BLaER1 treated with 17β-estradiol and CSF1 and Interleukin-3, amounts not matched to agents 10 nM and 100 nM (cell line): ENCODE measurements around the gene EFR3B.
A peak's percentile ranks its signal among the peaks of the same experiment; 100 is the strongest.
"Not testable (repeated sequence)": the region's sequence is repeated elsewhere in the genome, so short reads cannot be mapped to it uniquely, and the experiment has no call there.

Experiments used
- H3K27ac ChIP-seq, 11 experiments: shearing (Covaris generic); formaldehyde crosslinking; 2 replicates each; pipeline ENCODE4 v1.8.1; 2022
- H3K27me3 ChIP-seq, 11 experiments: shearing (Covaris generic); formaldehyde crosslinking; 2 replicates each; pipeline ENCODE4 v1.8.1; 2022
- H3K36me3 ChIP-seq, 11 experiments: shearing (Covaris generic); formaldehyde crosslinking; 2 replicates each; pipeline ENCODE4 v1.8.1; 2022
- H3K4me1 ChIP-seq, 10 experiments: shearing (Covaris generic); formaldehyde crosslinking; 2 replicates each; pipeline ENCODE4 v1.8.1; 2022
- H3K4me2 ChIP-seq, 11 experiments: shearing (Covaris generic); formaldehyde crosslinking; 2 replicates each; pipeline ENCODE4 v1.8.1; 2022
- H3K4me3 ChIP-seq, 10 experiments: shearing (Covaris generic); formaldehyde crosslinking; 2 replicates each; pipeline ENCODE4 v1.8.1; 2022
- H3K9ac ChIP-seq, 11 experiments: shearing (Covaris generic); formaldehyde crosslinking; 2 replicates each; pipeline ENCODE4 v1.8.1; 2022
- H3K9me3 ChIP-seq, 11 experiments: shearing (Covaris generic); formaldehyde crosslinking; replicated peaks in 1 of 11; 2 replicates each; pipeline ENCODE4 v1.8.1; 2022
- H4K20me1 ChIP-seq, 11 experiments: shearing (Covaris generic); formaldehyde crosslinking; 2 replicates each; pipeline ENCODE4 v1.8.1; 2022
- Cebpa-rat ChIP-seq, 11 experiments: shearing (Covaris generic); IDR thresholded peaks; 2 replicates each; pipeline ENCODE4 v1.8.1; 2022

The EFR3B gene

DNA sequence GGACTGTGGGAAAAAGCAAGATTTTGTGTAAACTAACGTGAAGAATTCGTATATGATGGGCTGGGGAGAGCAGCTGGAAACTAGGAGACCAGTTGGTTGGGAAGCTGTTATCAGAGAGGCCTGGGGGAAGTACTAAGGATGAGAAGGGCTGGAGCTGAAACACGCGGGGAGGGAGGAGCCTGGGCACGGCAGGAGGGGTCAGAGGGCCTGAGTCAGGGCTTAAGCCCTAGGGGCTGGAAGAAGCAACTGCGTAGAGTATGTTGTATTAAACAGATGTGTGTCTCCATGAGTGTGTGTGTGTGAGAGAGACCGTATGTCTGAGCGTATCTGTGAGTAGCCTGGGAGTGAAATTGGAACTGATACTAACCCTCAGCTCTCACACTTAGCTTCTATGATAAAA lies 118.1 kb downstream of the EFR3B start:
- H3K27me3 ChIP-seq = peaks cover 0 to 11% (median 3%) of the 10 kb centered on the region in 11 experiments; a peak in 7 of 22 replicates
- H3K36me3 ChIP-seq = no peaks in the 10 kb centered on the region
- H3K9me3 ChIP-seq = peaks cover 7 to 17% (median 11%) of the 10 kb centered on the region in 11 experiments; a peak in 18 of 22 replicates
- no peak overlapping the region for H3K4me3 ChIP-seq
- TF ChIP-seq Cebpa-rat (IDR thresholded peaks at IDR 0.05) = no peak
- peaks cover 0 to 17% (median 5%) of the 10 kb centered on the region in 10 experiments; a peak in 15 of 20 replicates for H3K4me1 ChIP-seq
- H3K27ac ChIP-seq = no peak overlapping the region
- no peaks in the 10 kb centered on the region for H4K20me1 ChIP-seq
- no peak overlapping the region for H3K4me2 ChIP-seq
- no peak overlapping the region for H3K9ac ChIP-seq

DNA sequence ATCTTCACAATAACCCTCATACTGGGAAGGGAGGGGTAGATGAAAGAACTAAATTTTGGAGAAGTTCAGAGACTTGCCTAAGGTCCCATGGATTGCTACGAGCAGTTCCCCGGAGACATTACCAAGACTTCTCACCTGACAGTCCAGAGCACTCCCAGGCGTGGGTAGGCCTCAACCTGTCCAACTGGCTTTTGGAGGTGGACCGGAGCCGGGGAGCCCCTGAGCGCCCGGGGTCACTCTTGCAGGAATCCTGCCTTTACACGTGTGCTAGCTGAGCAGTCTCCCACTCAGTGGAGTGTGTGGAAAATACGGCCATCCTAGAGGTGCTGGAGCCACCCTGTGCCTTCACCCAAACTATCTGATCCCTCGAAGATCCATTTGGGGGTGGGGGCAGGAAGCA lies 118.5 kb downstream of the EFR3B start:
- peaks cover 3 to 17% (median 8%) of the 10 kb centered on the region in 10 experiments for H3K4me1 ChIP-seq
- no peak overlapping the region for H3K4me2 ChIP-seq
- no peak overlapping the region for H3K27ac ChIP-seq
- H3K36me3 ChIP-seq = no peaks in the 10 kb centered on the region
- peaks cover 0 to 11% (median 6%) of the 10 kb centered on the region in 11 experiments; a peak in 8 of 22 replicates for H3K27me3 ChIP-seq
- no peak for TF ChIP-seq Cebpa-rat (IDR thresholded peaks at IDR 0.05)
- peaks cover 7 to 17% (median 11%) of the 10 kb centered on the region in 11 experiments; a peak in 18 of 22 replicates for H3K9me3 ChIP-seq
- no peak overlapping the region for H3K4me3 ChIP-seq
- H4K20me1 ChIP-seq = no peaks in the 10 kb centered on the region
- H3K9ac ChIP-seq = no peak overlapping the region

DNA sequence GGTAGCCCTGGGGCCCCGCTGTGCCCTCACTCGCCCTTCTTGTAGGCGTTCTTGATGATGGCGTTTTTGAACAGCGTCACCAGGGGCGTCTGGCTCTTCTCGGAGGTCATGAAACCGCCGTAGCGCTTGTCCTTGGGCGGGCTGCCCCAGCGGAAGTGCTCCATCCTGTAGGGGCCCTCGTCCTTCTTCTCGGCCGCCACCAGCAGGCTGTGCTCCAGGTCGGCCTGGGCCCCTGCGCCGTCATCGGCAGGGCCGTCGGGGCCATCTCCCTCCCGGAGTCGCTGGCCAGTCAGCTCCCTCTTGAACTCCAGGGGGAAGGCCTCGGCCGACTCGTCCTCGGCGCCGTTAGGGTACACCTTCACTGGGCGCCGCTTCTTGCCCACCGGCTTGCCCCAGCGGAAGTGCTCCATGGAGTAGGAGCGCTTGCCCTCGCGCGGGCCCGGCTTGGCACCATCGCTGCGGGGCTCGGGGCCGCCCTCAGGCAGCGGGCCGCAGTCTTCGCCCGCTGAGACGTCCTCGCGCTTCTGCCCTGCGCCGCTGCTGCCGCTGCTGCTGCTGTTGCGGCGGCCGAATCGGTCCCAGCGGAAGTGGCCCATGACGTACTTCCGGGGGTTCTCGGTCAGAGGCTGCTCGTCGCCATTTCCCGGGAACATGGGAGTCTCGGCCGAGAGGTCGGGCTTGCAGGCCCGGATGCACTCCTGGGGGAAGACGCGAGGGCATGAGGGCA lies 119.3 kb downstream of the EFR3B start:
- Histone ChIP-seq H3K9ac (no peak overlapping the region), H3K4me1 (peaks cover 10 to 24% (median 16%) of the 10 kb centered on the region in 10 experiments), H3K4me2 (peak overlapping the region; percentile 17 to 58 (median 38); a peak in 18 of 22 replicates), H3K4me3 (peak overlapping the region in 4 of 10 experiments; percentile 13 to 42 (median 28); a peak in 4 of 20 replicates), H3K27me3 (peaks cover under 1 to 13% (median 8%) of the 10 kb centered on the region in 11 experiments; a peak in 18 of 22 replicates), H4K20me1 (no peaks in the 10 kb centered on the region), H3K9me3 (peaks cover 7 to 17% (median 11%) of the 10 kb centered on the region in 11 experiments; a peak in 18 of 22 replicates), H3K27ac (peak overlapping the region in 1 of 11 experiments; percentile 6; a peak in 2 of 22 replicates), H3K36me3 (no peaks in the 10 kb centered on the region)
- TF ChIP-seq Cebpa-rat (IDR thresholded peaks at IDR 0.05) = no peak

DNA sequence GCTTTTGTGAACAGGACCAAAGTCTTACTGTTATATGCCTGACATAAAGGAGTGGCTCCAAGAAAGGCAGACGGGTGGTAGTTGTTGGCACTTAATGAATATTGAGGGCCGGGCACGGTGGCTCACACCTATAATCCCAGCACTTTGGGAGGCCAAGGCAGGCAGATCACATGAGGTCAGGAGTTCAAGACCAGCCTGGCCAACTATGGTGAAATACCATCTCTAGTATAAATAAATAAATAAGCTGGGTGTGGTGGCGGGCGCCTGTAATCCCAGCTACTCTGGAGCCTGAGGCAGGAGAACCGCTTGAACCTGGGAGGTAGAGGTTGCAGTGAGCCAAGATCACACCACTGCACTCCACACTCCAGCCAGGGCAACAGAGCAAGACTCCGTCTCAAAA lies 120.2 kb downstream of the EFR3B start:
- peaks cover 14 to 25% (median 18%) of the 10 kb centered on the region in 10 experiments for H3K4me1 ChIP-seq

DNA sequence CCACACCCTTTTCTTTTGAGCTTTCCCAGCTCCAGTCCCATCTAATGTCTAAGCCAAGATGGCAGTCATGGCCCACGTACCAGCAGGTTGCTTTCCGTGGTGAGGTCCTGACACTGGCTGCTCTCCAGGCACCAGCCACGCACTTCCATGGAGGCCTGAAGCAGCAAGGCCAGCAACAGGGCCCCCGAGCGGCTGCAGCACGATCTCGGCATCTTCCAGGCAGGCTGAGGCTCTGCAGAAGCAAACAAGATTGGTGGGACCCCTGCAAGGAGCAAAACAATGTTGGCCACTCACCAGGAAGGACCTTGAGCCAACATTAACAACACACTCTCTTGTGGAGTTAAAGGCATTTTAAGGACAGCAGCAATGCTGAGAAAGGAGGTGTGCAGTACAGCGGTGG lies 122.7 kb downstream of the EFR3B start:
- no peak for TF ChIP-seq Cebpa-rat (IDR thresholded peaks at IDR 0.05)
- Histone ChIP-seq H3K4me1 (peaks cover 14 to 35% (median 29%) of the 10 kb centered on the region in 10 experiments), H3K9me3 (peaks cover 7 to 17% (median 11%) of the 10 kb centered on the region in 11 experiments; a peak in 18 of 22 replicates), H4K20me1 (peaks cover 0 to 14% (median 0%) of the 10 kb centered on the region in 11 experiments; a peak in 6 of 22 replicates), H3K27ac (no peak overlapping the region), H3K36me3 (no peaks in the 10 kb centered on the region), H3K9ac (no peak overlapping the region), H3K4me3 (no peak overlapping the region), H3K4me2 (peak overlapping the region in 3 of 11 experiments; percentile 71 to 76 (median 74); a peak in 2 of 22 replicates), H3K27me3 (peaks cover 34 to 46% (median 41%) of the 10 kb centered on the region in 11 experiments)

More for the DNA sequence above, 120.2 kb downstream of the EFR3B start:
- not testable (repeated sequence) for H3K4me2 ChIP-seq, H3K9ac ChIP-seq, H3K36me3 ChIP-seq, H4K20me1 ChIP-seq, H3K4me3 ChIP-seq, H3K27ac ChIP-seq
- Histone ChIP-seq H3K9me3 (peaks cover 7 to 17% (median 11%) of the 10 kb centered on the region in 11 experiments; a peak in 18 of 22 replicates), H3K27me3 (peaks cover 9 to 21% (median 16%) of the 10 kb centered on the region in 11 experiments)

DNA sequence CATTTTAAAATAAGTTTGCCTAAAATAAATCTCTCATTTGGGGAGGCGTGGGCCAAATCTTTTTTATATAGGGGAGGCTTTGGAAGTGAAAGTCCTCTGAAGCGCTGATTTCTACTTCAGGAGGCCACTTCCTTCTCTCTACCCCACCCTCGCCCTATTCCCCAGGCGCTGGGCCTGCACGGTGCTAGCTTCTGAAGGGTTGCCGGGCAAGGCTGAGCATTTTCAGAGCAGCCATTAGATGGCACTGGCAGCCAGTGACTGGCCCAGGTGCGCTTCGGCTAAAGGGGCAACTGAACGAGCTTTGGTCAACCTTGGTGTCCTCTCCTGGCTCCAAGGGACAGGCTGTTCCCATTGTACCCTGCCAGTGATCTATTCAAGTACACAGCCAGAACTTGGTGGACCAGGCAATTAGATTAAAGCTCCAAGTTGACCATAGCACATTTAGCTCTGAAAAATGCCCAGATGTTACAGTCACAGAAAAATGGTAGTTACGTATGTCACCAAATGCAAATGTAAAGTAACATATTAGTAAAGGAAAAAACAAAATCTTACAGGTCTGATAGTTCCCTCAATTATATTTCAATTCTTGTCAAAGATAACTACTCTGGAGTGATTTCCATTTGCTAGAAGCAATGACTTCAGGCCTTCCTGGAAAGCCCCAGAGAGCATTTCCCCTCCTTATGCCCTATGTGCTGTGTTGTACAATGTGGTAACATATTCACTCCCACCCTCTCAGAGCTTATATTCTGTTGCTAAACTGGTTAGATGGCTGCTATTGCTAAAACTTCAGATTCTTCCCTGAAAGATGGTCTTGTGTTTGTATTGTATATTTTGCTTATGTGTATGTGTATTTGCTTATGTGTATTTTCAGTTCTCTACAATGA lies 124.4 kb downstream of the EFR3B start:
- H3K9ac ChIP-seq = 0 out of 22 replicates have a peak overlapping the region, but pooled peaks of 1 of the 11 experiments have one; percentile 3
- peaks cover 0 to 14% (median 0%) of the 10 kb centered on the region in 11 experiments; a peak in 6 of 22 replicates for H4K20me1 ChIP-seq
- no peaks in the 10 kb centered on the region for H3K36me3 ChIP-seq
- peaks cover 14 to 32% (median 27%) of the 10 kb centered on the region in 10 experiments for H3K4me1 ChIP-seq
- H3K9me3 ChIP-seq = peaks cover 4 to 12% (median 6%) of the 10 kb centered on the region in 11 experiments; a peak in 18 of 22 replicates
- no peak overlapping the region for H3K4me3 ChIP-seq
- no peak for TF ChIP-seq Cebpa-rat (IDR thresholded peaks at IDR 0.05)
- peak overlapping the region; percentile 51 to 81 (median 69) for H3K4me2 ChIP-seq
- H3K27ac ChIP-seq = no peak overlapping the region
- H3K27me3 ChIP-seq = peaks cover 50 to 58% (median 54%) of the 10 kb centered on the region in 11 experiments

DNA sequence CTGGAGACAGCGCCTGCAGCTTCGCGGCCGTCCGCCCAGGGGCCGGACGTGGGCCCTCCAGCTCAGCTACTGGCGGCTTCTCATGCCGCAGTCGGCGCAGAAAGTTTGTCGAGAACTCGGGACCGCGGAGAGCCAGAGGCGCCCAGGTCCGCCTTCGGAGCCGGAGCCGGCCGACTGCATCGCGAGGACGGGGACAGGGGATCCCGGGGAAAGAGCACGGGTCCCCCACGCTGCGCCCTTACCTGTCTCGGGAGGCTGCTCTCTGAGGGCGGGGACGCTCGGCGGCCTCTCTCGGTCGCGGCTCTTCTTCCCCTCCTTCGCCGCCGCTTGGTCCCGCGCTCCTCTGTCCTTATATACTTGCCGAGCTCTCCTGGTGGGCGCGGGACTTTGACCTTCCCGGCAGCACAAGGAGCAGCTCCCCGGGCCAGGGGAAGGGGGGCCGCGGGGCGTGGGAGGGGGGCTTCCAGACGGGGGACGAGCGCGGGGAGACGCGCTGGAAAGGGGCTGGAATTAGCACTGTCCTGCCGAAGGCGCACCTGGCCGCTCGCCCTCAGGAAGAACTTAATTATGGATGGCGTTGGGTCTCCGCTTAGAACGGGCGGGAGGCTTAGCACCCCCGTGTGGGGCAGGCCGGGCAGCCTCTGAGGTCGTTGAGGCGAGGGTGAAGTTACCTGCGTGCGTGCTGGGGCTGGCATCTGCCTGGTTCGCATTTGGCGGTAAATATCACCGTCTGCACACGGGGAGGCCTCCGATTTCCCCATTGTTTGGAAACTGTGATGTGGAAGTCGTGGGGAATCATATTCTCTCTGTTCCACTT lies 126.6 kb downstream of the EFR3B start, which contains the start of gene POMC:
TSS of gene POMC (minus strand) at position 325 of the 817 bp plus-strand sequence. CDS start 3,808 bp downstream, outside the sequence.
- no peak within 1 kb of the TSS for H3K27ac ChIP-seq
- H4K20me1 ChIP-seq = peaks cover 0 to 14% (median 0%) of the 10 kb centered on the region in 11 experiments; a peak in 6 of 22 replicates
- peak within 1 kb of the TSS; percentile 79 to 98 (median 93) for H3K4me2 ChIP-seq
- no peak for TF ChIP-seq Cebpa-rat (IDR thresholded peaks at IDR 0.05)
- H3K9me3 ChIP-seq = peaks cover 0 to 7% (median 0%) of the 10 kb centered on the region in 11 experiments; a peak in 2 of 22 replicates
- H3K9ac ChIP-seq = peak within 1 kb of the TSS in 10 of 11 experiments; percentile 16 to 55 (median 42); a peak in 13 of 22 replicates
- peaks cover 49 to 58% (median 52%) of the 10 kb centered on the region in 11 experiments for H3K27me3 ChIP-seq
- peak within 1 kb of the TSS; percentile 47 to 67 (median 54) for H3K4me3 ChIP-seq
- peaks cover 14 to 39% (median 33%) of the 10 kb centered on the region in 10 experiments for H3K4me1 ChIP-seq
- H3K36me3 ChIP-seq = no peaks in the 10 kb centered on the region
